22Rv1 (cell line): ENCODE results near the gene TRPT1.

Source experiments
- H3K27ac ChIP-seq: fragments of 450-650 bp; 2 replicates; pipeline ENCODE4 v1.5.1; 2017
- CTCF ChIP-seq: fragments of 450-650 bp; IDR thresholded peaks from 2 replicates; pipeline ENCODE4 v1.5.1; 2017; ENCODE audit warnings: mild to moderate bottlenecking
- ZFX ChIP-seq: fragments of 450-650 bp; IDR thresholded peaks from 2 replicates; pipeline ENCODE4 v1.6.1; 2017; ENCODE audit warnings: antibody characterized with exemption, borderline replicate concordance

Gene TRPT1

GRCh38 chr11:64203421-64204079, 22.4 kb downstream of the TRPT1 start:
- TF ChIP-seq ZFX: no peak
- TF ChIP-seq CTCF: no peak
- H3K27ac ChIP-seq: peak overlapping the region; percentile 40

- H3K27ac ChIP-seq: peak overlapping the region; percentile 40; the same call in 1 of the 2 replicates
- TF ChIP-seq CTCF (no peak), ZFX (no peak)
These were observed 23.0 kb downstream of the TRPT1 start for GRCh38 chr11:64202992-64203391.

GRCh38 chr11:64201543-64201942, 24.4 kb downstream of the TRPT1 start:
- TF ChIP-seq ZFX (no peak), CTCF (no peak)
- 0 out of 2 replicates have a peak overlapping the region, but pooled peaks have one; percentile 12 for H3K27ac ChIP-seq

GRCh38 chr11:64198511-64198910, 27.5 kb downstream of the TRPT1 start:
- no peak overlapping the region for H3K27ac ChIP-seq
- no peak for TF ChIP-seq CTCF
- TF ChIP-seq ZFX: no peak

GRCh38 chr11:64196626-64197025, 29.4 kb downstream of the TRPT1 start:
- TF ChIP-seq ZFX (no peak), CTCF (no peak)
- H3K27ac ChIP-seq: no peak overlapping the region

GRCh38 chr11:64192434-64192833, 33.6 kb downstream of the TRPT1 start:
- TF ChIP-seq CTCF (no peak), ZFX (no peak)
- H3K27ac ChIP-seq: no peak overlapping the region

GRCh38 chr11:64186492-64187165, 39.4 kb downstream of the TRPT1 start:
- no peak overlapping the region for H3K27ac ChIP-seq
- TF ChIP-seq CTCF (no peak), ZFX (no peak)
